HG03280 (cell line): Measurements from ENCODE around the gene HOXB9.

Experiments
- ATAC-seq: cut with Tn5 transposase; IDR thresholded peaks from one replicate; pipeline ENCODE4 v1.9.1; 2021; ENCODE audit warnings: mild to moderate bottlenecking, moderate library complexity; ENCODE audit not compliant: unreplicated experiment

HOXB9 gene

DNA sequence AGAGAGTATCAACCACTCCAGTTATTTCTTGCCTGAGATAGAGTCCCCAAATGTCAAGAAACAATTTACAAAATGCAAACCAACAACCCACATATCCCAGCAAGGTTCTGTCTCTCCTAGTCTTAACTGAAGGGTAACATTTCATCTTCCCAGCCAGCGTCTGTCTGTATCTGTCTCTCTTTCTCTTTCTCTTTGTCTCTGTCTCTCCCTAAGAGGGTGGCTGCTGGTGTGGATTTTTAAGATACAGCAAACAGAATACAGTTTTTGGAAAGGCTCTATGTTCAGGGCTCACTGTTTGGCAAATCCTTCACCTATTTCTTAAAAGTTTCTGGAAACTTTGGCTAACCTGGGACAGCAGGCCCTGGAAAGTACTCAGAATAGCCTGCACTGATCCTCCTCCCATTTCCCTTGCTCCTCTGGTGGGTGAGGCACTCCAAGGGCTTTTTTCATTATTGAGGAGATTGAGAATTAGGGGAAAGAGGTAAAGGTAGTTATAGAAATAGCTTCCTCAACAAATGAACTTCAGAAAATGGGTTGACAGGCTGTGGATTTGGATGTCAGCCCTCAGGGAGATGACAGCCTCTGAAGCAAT is 54.2 kb downstream of the HOXB9 start:
- ATAC-seq: no peak
